SU-DHL-6 (cell line): ENCODE data around the gene GNA14.

Experiments used
- CTCF ChIP-seq: fragments of 200-600 bp; sonication (generic); IDR thresholded peaks from one replicate; pipeline ENCODE4 v1.5.1; 2017; ENCODE audit warnings: antibody characterized with exemption, mild to moderate bottlenecking, low read length, moderate library complexity; ENCODE audit not compliant: insufficient read depth, poor library complexity, severe bottlenecking
- EZH2phosphoT487 ChIP-seq: fragments of 200-600 bp; sonication (generic), shearing (Covaris generic); conservative IDR thresholded peaks from 2 replicates; pipeline ENCODE4 v1.6.1; 2018; ENCODE audit warnings: mild to moderate bottlenecking, antibody characterized with exemption, low read length, moderate library complexity, mixed read lengths

GRCh38 chr9:77507212-77507961, 140.7 kb downstream of the GNA14 start:
- TF ChIP-seq CTCF = no peak
- no peak for TF ChIP-seq EZH2phosphoT487
